Caco-2 (cell line): ENCODE measurements around the gene TRIM77. TPM values are rescaled to one million over a fixed set of nuclear protein-coding genes. Genes with fewer than 3 reads are reported as not detected.
"Not testable (repeated sequence)": the region's sequence is repeated elsewhere in the genome, so short reads cannot be mapped to it uniquely, and the experiment has no call there.

ENCODE experiments used
- Bru-seq: library from RNA; stranded (reverse); fragments of 400-500 nt; gene quantifications from one replicate; lab custom pipeline; 2021; lab: Mats Ljungman, UMichigan
- BruChase-seq, 2 experiments: library from RNA; stranded (reverse); fragments of 400-500 nt; gene quantifications; one replicate each; lab custom pipeline; 2021; lab: Mats Ljungman, UMichigan
- BruUV-seq: library from RNA; stranded (reverse); fragments of 400-500 nt; replicated peaks from 2 replicates; lab custom pipeline; 2021; lab: Mats Ljungman, UMichigan
- CTCF ChIA-PET: fragments of 300-600 bp; sonication (Branson Sonifier 250); formaldehyde crosslinking; loops from one replicate; lab custom pipeline; 2022; ENCODE audit warnings: antibody characterized with exemption; lab: Charles Lee
- POLR2A ChIA-PET: fragments of 300-600 bp; sonication (Branson Sonifier 250); formaldehyde crosslinking; loops from one replicate; lab custom pipeline; 2022; ENCODE audit warnings: antibody characterized with exemption; lab: Charles Lee
- DNase-seq, 2 experiments: peaks; one replicate each; pipeline versions ENCODE4 v3.0.0 to v3.0.0-alpha.2; 2020 to 2022
- H3K27me3 ChIP-seq: replicated peaks from 2 replicates; pipeline ENCODE4 v1.6.0; 2011; ENCODE audit warnings: low read length; ENCODE audit not compliant: control insufficient read depth, insufficient read depth
- H3K36me3 ChIP-seq: 2 replicates; pipeline ENCODE4 v1.5.1; 2011; ENCODE audit warnings: low read length; ENCODE audit not compliant: control insufficient read depth, insufficient read depth
- H3K4me1 ChIP-seq: fragments of 250-450 bp; sonication (Bioruptor Pico); 2 replicates; pipeline ENCODE4 v1.5.1; 2020; ENCODE audit warnings: mild to moderate bottlenecking
- H3K4me3 ChIP-seq: 2 replicates; pipeline ENCODE4 v1.5.1; 2011; ENCODE audit warnings: low read depth, mild to moderate bottlenecking, control low read depth, low read length
- H3K9me3 ChIP-seq: fragments of 250-450 bp; sonication (Bioruptor Pico); 2 replicates; pipeline ENCODE4 v1.5.1; 2020; ENCODE audit warnings: mild to moderate bottlenecking, moderate library complexity
- H3K27ac Mint-ChIP-seq: one replicate; pipeline ENCODE4 v1.8.0; 2022; ENCODE audit warnings: mixed read lengths; ENCODE audit not compliant: unreplicated experiment
- H3K27me3 Mint-ChIP-seq: one replicate; pipeline ENCODE4 v1.8.0; 2022; ENCODE audit warnings: mixed read lengths; ENCODE audit not compliant: insufficient read depth, unreplicated experiment
- H3K36me3 Mint-ChIP-seq: one replicate; pipeline ENCODE4 v1.8.0; 2022; ENCODE audit warnings: mild to moderate bottlenecking, mixed read lengths; ENCODE audit not compliant: insufficient read depth, unreplicated experiment
- H3K4me1 Mint-ChIP-seq: one replicate; pipeline ENCODE4 v1.8.0; 2022; ENCODE audit warnings: low read depth, mixed read lengths; ENCODE audit not compliant: unreplicated experiment
- H3K4me3 Mint-ChIP-seq: one replicate; pipeline ENCODE4 v1.8.0; 2022; ENCODE audit warnings: mild to moderate bottlenecking, moderate library complexity, mixed read lengths; ENCODE audit not compliant: unreplicated experiment
- H3K9me3 Mint-ChIP-seq: one replicate; pipeline ENCODE4 v1.8.0; 2022; ENCODE audit warnings: mixed read lengths; ENCODE audit not compliant: unreplicated experiment
- intact Hi-C: fragments of 100-400 bp; cut with micrococcal nuclease; formaldehyde crosslinking; loops from one replicate; pipeline ENCODE4 v1.10.0; 2022; ENCODE audit not compliant: unreplicated experiment
- long read RNA-seq: library from polyadenylated mRNA; stranded (forward); transcript quantifications from one replicate; pipeline ENCODE4 v2.0.0, GENCODE V29; 2022
- total RNA-seq: library from RNA; stranded (reverse); gene quantifications from 2 replicates; pipeline ENCODE4 v1.2.3, GENCODE V29; 2022
- TF ChIP-seq, protein P1 (sequence below), 2 experiments: fragments of 200-600 bp in 1 of 2; IDR thresholded peaks; 1 replicate in 1 of 2; 2 replicates in 1 of 2; pipeline versions ENCODE4 v1.5.1 to v1.8.0; 2011 to 2022; ENCODE audit warnings: antibody characterized with exemption in 1 of 2, control low read depth in 1 of 2, inconsistent platforms in 1 of 2, low read depth in 1 of 2, low read length in 1 of 2, mild to moderate bottlenecking in 1 of 2, moderate library complexity in 1 of 2; ENCODE audit not compliant: insufficient read depth in 1 of 2, severe bottlenecking in 1 of 2, unreplicated experiment in 1 of 2

Gene TRIM77, protein sequence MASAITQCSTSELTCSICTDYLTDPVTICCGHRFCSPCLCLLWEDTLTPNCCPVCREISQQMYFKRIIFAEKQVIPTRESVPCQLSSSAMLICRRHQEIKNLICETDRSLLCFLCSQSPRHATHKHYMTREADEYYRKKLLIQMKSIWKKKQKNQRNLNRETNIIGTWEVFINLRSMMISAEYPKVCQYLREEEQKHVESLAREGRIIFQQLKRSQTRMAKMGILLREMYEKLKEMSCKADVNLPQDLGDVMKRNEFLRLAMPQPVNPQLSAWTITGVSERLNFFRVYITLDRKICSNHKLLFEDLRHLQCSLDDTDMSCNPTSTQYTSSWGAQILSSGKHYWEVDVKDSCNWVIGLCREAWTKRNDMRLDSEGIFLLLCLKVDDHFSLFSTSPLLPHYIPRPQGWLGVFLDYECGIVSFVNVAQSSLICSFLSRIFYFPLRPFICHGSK
- total RNA-seq (not detected in 2 replicates), Bru-seq, nascent RNA (not detected), BruChase-seq, experiment 1, labeled RNA remaining after a 2-hour chase (not detected), BruChase-seq, experiment 2, labeled RNA remaining after a 6-hour chase (not detected)
- long read RNA-seq = 0 reads

DNA sequence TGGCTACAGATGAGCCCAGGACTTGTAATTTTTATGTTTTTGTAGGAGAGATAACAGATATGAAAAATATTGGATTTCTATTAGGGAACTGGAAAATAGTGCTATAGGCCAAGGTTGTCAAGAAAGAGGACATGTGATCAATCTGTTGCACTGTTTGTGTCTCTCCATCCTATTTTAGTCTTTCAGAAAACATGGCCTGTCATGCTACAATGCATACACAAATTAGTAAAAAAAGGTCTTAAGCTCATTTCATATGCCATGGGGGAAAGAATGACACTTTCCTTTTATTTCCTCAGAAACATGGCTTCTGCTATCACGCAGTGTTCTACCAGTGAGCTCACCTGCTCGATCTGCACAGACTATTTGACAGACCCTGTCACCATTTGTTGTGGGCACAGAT is at the start of gene TRIM77:
Gene TRIM77 (plus strand): TSS at position 301 of the 400 bp plus-strand sequence. CDS start 0 bp downstream, at position 301.
- H3K36me3 Mint-ChIP-seq, H3K27me3 ChIP-seq, H3K4me1 Mint-ChIP-seq, H3K4me1 ChIP-seq, H3K9me3 ChIP-seq, POLR2A ChIA-PET, H3K4me3 ChIP-seq, DNase-seq, H3K9me3 Mint-ChIP-seq, CTCF ChIA-PET, H3K4me3 Mint-ChIP-seq, H3K27ac Mint-ChIP-seq, intact Hi-C loops, BruUV-seq, H3K36me3 ChIP-seq: not testable (repeated sequence)
- peaks cover 15% of the 10 kb centered on the region for H3K27me3 Mint-ChIP-seq

DNA sequence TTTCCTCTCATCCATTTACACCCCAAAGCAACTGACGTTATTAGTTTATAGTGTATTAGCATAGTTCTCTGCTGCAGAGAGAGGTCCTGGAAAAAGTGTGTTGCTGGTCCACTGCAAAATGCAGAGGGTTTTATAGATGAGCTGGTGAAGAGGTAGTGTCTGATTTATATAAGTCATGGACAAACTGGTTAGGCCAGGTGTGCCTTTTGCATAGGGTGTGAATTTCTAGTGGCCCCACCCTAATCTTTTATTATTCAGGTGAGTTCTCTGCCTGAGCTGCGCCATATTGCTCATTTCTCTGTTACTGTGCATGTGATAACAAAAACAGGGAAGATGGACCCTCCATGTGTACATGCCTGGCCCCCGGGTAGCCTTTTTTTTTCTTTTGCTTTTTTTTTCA is 43.1 kb upstream of the TRIM77 start:
- TF ChIP-seq, protein P1, sequence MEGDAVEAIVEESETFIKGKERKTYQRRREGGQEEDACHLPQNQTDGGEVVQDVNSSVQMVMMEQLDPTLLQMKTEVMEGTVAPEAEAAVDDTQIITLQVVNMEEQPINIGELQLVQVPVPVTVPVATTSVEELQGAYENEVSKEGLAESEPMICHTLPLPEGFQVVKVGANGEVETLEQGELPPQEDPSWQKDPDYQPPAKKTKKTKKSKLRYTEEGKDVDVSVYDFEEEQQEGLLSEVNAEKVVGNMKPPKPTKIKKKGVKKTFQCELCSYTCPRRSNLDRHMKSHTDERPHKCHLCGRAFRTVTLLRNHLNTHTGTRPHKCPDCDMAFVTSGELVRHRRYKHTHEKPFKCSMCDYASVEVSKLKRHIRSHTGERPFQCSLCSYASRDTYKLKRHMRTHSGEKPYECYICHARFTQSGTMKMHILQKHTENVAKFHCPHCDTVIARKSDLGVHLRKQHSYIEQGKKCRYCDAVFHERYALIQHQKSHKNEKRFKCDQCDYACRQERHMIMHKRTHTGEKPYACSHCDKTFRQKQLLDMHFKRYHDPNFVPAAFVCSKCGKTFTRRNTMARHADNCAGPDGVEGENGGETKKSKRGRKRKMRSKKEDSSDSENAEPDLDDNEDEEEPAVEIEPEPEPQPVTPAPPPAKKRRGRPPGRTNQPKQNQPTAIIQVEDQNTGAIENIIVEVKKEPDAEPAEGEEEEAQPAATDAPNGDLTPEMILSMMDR (IDR thresholded peaks at IDR 0.05; ENCODE audit: insufficient read depth in 1 of 2, low read depth in 1 of 2, low read length in 1 of 2, severe bottlenecking in 1 of 2, unreplicated experiment in 1 of 2) = no peak
- Mint-ChIP-seq H3K36me3 (no peaks in the 10 kb centered on the region), H3K27me3 (peaks cover 2% of the 10 kb centered on the region)

DNA sequence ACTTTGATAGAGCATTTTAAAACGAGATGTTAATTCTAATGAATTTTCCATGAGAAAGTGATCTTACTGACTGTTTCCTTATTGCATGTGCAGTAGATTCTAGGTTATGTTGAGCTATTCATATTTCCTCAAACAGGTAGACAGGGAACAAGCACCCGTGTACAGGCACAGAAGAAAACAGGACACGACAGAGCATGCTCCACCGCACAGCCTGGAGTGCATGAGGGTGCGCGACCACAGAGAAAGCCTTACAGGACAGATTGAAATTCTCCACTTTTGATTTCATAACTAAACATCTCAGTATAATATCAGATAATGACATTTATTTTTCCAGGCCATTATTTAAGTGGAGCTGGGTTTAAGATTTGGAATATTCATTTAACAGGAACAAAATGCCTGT is 41.9 kb upstream of the TRIM77 start:
- H3K36me3 Mint-ChIP-seq, H3K4me1 ChIP-seq, H3K4me3 ChIP-seq, H3K9me3 ChIP-seq, H3K36me3 ChIP-seq, DNase-seq, CTCF ChIA-PET, H3K4me3 Mint-ChIP-seq, BruUV-seq, intact Hi-C loops, H3K27ac Mint-ChIP-seq, H3K27me3 Mint-ChIP-seq, H3K9me3 Mint-ChIP-seq, H3K4me1 Mint-ChIP-seq, POLR2A ChIA-PET, H3K27me3 ChIP-seq: not testable (repeated sequence)

More for the DNA sequence above, 43.1 kb upstream of the TRIM77 start:
- intact Hi-C loops = no loop called here
- H3K27me3 ChIP-seq = no peaks in the 10 kb centered on the region
- H3K4me1 ChIP-seq = no peaks in the 10 kb centered on the region
- Mint-ChIP-seq H3K27ac (no peak overlapping the region), H3K4me1 (no peaks in the 10 kb centered on the region), H3K4me3 (no peak overlapping the region), H3K9me3 (no peaks in the 10 kb centered on the region)
- H3K36me3 ChIP-seq = no peaks in the 10 kb centered on the region
- no TSS peak for BruUV-seq
- ChIA-PET POLR2A (no interaction called here), CTCF (no interaction called here)
- H3K9me3 ChIP-seq = no peaks in the 10 kb centered on the region
- H3K4me3 ChIP-seq = no peak overlapping the region
- no peak for DNase-seq

DNA sequence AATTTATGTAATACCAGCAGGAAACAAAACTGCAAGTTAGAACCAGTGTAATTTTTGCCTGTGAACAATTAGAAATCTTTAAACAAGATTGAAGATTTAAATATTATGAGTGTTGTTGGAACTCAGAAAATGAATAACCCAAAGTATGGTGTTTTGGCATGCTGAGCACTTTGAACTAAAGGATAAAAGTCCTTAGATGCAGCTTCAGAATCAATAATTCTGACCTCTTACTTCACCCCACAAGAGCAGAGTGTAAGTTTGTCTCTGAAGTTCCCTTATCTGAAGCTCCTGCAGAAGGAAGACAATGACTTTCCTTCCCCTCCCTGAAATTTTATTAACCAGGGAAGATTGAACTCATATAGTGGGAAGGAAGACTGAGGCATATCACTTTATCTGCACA is 40.5 kb upstream of the TRIM77 start:
- BruUV-seq, H3K4me3 ChIP-seq, H3K36me3 ChIP-seq, intact Hi-C loops, H3K27me3 ChIP-seq, H3K4me1 Mint-ChIP-seq, H3K9me3 ChIP-seq, DNase-seq, H3K9me3 Mint-ChIP-seq, POLR2A ChIA-PET, H3K27me3 Mint-ChIP-seq, H3K36me3 Mint-ChIP-seq, H3K27ac Mint-ChIP-seq, CTCF ChIA-PET, H3K4me1 ChIP-seq, H3K4me3 Mint-ChIP-seq: not testable (repeated sequence)

DNA sequence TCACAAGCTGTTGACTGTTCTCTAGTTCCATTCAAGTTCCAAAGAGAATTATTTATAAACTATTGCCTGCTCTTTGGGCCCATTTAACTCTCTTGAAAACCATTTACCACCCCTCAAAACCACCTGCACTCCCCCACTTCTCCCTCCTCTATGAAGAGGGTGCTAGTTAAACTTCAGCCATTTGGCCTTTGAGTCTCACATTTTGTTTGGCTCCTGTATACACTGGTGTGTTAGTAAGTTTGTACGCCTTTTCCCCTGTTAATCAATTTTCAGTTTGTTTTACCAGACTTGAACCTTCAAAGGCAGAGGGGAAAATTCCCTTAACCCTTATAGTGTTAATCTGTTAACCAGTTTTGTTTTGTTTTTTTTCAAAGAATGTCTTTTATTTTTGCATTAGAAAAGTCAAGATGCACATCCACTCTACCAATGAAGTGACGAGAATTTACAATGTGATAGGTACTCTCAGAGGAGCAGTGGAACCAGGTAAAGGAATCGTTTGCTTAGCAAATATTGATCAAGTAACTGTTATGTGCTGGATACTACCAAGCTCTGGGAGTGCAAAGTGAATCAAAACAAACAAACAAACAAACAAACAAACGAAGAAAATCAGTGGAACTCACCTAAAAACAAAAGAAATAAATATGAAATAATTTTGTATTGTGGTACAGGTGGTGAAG is 40.0 kb upstream of the TRIM77 start:
- H3K9me3 ChIP-seq, H3K36me3 ChIP-seq, H3K4me3 ChIP-seq, H3K4me1 ChIP-seq, BruUV-seq, DNase-seq, H3K27ac Mint-ChIP-seq, H3K36me3 Mint-ChIP-seq, CTCF ChIA-PET, POLR2A ChIA-PET, H3K27me3 ChIP-seq, H3K4me3 Mint-ChIP-seq, H3K27me3 Mint-ChIP-seq, H3K4me1 Mint-ChIP-seq, H3K9me3 Mint-ChIP-seq: not testable (repeated sequence)
- intact Hi-C loops = loop anchor here (10.0 kb wide), 1 partner anchor 765 kb away; no protein-coding TSS in a partner anchor

DNA sequence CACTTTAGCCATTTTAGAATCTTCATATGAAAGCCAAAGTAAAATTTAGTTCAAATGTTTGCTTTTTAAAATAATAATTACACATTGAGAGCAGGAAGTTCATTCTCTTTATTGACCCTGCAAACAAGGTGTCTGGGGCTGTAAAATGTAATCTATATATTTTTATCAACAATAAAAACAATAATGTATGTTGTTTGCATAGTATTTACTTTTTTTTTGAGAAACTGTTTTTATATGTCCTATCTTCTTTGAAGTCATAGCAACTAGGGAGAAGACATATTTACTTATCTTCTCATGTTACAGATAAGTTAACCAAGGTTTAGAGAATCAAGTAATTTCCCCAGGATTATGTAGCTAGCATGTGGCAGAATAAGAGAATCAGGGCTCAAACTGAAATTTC is 37.6 kb upstream of the TRIM77 start:
- H3K4me3 ChIP-seq, H3K9me3 Mint-ChIP-seq, H3K36me3 Mint-ChIP-seq, H3K27me3 ChIP-seq, H3K4me1 Mint-ChIP-seq, BruUV-seq, H3K27ac Mint-ChIP-seq, H3K27me3 Mint-ChIP-seq, H3K9me3 ChIP-seq, POLR2A ChIA-PET, H3K4me3 Mint-ChIP-seq, CTCF ChIA-PET, H3K4me1 ChIP-seq, H3K36me3 ChIP-seq, DNase-seq: not testable (repeated sequence)
- intact Hi-C loops = loop anchor here (10.0 kb wide), 1 partner anchor 762 kb away; no protein-coding TSS in a partner anchor
